GM21786 (cell line): ENCODE data around the gene PDE4D.
"Not testable (repeated sequence)": the region's sequence is repeated elsewhere in the genome, so short reads cannot be mapped to it uniquely, and the experiment has no call there.

ENCODE experiments used
- ATAC-seq: cut with Tn5 transposase; IDR thresholded peaks from one replicate; pipeline ENCODE4 v1.9.1; 2021; ENCODE audit not compliant: unreplicated experiment

The PDE4D gene

DNA sequence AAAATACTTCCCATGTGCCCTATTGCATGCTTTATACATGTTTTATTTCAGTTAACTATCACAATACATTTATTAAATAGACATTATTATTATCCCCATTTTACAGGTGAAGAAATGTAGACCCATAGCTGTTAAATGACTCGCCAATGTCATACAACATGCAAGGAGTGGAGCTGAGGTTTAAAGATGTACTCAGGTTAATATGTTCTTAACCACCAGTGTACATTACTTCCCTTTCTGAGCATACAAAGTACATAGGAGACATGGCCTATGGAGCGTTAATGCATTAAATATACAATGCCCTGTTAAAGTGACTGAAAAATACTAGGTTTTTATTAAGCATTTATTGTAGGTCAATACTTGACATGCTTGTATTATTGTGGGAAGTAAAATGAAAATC, 407.0 kb downstream of the PDE4D start:
- ATAC-seq = no peak

DNA sequence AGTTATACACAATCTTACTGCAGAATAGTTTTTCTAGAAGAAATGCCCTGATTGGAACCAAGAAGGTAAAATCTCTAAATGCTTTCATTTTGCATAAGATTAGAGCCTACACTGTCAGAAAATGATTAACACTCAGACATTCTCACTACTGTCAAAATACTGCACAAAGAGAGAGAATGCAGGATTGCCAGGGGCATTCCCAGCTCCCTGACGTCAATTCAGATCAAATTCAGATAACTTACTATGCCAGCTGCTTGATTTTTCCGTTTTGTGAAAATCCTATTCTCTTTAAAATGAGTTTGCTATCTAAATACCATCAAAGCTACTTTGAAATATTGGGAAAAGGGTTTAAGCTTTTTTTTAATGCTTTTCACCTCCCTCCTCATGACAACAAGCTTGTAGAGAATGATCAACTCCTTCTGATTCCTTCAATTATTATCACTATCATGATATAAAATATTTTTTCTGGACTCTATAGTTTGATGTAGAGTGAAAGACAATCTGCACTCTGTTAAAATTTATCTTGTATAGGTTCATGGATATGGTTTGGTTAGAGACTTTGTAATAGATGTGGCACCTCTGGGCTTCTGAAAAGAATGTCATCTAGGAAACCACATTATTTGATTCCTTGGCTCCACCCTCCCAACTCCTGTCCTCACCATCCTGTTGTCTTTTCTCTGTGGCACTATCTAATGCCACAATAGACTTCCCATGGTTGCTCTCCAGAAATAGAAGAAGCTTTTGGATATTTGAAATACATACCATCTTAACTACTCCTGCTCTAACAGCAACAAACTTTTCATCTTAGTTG, 407.7 kb downstream of the PDE4D start:
- ATAC-seq = no peak

DNA sequence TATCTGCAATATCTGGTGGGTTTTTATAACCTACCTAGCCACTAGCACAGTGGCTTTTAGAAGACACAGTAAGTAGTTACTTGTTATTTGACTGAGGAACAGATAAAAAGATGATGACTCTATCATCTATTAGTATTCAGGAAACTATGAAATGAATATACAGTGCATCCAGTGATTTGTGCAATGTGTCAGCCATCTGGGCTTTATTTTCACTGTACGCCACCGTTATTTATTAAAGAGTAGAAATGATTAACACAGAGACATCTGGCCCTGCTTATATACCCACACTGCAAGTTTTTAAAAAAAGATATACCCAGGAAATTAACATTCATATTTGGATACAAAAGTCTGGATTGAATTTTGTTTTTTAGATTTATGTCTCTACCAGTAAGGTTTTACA, 408.4 kb downstream of the PDE4D start:
- ATAC-seq = no peak

DNA sequence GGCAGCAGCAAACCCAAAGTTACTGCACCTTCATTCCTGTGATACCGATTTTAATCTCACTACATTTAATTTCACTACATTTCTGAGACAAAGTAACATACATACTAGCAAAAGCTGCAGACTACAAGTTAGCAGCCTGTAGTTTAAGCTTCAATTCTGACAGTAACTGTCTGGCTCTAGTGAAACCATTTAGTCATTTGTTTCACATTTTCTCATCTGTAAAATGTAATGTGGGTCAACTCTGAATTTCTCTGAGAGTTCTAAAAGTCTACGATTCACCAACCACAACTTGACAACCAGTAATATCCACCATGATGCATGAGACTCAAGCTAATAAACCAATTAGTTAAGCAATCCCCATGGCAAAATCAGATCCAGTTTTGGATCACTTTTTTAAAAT, 408.9 kb downstream of the PDE4D start:
- no peak for ATAC-seq

DNA sequence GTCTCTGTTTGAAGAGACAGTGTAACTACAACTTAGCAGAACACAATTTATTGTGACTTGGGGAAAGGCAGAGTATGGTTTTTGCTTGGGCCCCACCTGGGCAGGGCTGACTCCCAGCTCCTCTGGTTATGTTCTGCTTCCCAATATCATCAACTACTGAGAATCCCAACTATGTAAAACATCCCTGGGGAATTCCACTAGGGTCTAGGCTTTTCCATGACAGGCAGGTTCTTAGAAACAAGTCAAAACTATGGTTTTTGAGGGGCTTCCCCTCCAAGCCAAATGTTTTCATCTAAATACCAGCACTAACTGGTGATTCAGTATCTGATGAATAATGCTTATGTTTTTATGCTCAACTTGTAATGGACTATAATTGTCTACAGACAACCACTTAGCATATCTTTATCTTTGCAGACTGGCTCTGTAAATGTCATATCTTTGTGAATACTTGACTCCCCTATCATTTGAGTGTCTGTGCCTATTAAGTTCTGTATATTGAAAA, 409.5 kb downstream of the PDE4D start:
- ATAC-seq = no peak

DNA sequence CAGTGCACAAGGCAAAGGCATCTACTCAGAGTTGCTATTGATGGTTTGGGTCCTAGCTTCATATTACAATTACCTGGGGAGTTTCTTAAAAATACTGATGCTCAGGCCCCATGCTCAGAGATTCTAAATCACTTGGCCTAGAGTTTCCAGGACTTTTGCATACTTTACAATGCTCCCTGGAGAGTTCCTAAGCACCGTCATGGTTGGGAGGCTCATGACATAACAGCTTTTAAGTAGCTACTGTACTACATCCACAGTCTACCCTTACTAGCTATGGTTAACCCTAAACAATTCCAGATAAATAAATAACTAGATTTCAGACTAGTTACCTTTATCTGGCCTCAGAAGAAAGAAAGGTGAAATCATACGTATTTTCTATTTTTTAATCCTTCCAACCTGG, 414.4 kb downstream of the PDE4D start:
- no peak for ATAC-seq

DNA sequence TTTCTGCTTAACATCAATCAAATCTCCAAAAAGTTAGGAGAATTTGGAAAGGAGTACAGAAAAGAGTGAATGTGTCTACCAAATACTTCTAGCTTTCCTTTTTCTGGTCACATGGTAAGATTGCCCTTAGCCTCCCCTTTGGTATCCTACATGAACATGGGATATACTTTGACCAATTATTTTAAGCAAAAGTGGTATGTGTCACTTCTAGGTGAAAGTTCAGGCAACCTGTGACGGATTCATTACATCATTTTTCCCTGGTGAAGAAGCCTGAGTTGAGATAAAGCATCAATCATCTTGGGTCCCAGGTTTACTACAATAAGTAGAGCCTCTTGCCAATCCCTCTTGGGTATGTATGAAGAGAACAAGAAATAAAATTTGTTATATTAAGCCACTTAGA, 419.2 kb downstream of the PDE4D start:
- ATAC-seq = no peak

DNA sequence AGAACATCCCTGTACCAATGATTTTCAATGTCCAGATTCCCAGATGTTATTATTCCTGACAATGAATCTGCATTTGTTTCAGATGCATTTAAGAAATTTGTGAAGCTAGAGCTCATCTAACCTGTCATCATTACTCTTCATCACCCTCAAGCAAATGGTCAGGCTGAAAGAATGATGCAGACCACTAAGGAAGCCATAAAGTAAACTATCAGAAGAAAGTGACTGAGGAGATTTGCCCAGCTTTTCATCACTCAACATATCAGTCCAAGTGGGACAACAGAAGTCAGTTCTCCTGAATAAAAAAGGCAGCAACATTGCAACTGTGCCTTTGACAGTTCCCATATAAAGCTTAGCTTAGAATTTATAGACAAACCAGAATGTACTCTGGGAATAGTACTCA, 419.9 kb downstream of the PDE4D start:
- ATAC-seq = no peak

DNA sequence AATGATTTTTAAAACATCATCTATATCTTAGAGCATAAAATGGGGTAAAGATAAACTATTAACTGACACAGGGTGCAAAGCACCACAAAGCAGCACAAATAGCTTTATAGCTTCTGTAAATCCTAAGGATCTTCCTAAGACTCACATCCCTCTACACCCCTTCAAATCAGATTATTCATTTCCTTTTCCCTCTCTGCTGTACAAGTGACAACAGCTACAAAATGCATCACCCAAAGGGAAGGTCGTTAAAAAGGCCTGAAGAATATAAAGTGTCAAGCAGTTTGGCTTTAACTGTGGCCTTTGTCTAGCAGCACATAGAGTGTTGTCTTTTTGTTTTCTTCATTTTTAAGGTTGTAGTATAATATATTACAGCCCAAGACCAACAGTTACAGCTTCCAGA, 422.1 kb downstream of the PDE4D start:
- no peak for ATAC-seq

DNA sequence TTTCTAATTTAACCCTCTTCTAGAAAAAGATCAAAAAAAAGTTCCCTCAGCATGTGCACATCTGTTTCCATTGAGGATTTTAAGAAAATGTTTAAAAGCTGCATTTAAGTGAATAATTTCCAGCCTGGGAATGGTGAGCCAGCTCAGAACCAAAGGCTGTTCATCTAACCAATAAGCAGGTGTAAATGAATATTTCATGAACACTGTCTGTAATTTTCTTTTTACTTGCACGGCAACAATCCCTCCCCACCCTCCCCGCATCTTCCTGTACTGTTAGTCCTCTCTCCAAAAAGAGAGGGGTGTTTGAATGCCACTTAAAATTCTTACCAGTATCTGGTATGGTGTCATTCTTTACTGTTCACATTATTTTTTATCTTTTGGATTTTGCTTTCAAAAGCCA, 425.6 kb downstream of the PDE4D start:
- no peak for ATAC-seq

DNA sequence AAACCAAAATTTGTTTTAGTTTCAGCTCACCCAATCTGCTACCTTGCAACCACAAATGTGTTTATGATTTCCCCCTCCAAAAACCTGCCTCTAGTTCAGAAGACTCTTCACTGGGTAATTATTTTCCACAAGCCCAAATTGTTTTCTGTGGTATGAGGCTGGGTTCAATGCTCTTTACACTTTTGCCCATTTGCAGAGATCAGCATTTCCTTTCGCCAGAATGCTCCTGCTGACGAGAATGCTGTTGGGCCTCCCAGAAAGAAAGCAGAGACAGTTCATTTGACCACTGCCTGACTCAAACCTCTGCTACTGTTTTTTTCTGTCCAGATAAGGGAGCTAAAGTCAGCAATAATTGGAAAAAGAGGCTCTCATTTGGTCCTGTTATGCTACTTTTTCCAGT, 427.3 kb downstream of the PDE4D start:
- no peak for ATAC-seq

DNA sequence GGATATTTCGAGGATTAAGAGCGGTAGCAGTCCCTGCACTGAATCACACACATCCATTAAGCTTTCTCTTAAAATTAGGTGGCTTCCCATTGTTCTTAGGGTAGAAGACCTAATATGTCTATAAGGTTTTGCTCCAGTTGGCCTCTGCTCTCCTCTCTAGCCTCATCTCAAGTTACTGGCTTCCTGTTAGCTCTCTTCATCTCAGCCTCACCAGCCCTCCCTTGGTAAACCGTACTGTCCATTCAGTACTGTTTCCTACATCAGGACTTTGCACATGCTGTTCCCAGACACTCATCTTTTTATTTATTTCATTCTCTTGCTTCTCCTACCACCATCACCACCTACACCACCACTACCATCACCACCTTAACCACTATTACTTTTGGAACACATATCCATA, 428.6 kb downstream of the PDE4D start:
- no peak for ATAC-seq

DNA sequence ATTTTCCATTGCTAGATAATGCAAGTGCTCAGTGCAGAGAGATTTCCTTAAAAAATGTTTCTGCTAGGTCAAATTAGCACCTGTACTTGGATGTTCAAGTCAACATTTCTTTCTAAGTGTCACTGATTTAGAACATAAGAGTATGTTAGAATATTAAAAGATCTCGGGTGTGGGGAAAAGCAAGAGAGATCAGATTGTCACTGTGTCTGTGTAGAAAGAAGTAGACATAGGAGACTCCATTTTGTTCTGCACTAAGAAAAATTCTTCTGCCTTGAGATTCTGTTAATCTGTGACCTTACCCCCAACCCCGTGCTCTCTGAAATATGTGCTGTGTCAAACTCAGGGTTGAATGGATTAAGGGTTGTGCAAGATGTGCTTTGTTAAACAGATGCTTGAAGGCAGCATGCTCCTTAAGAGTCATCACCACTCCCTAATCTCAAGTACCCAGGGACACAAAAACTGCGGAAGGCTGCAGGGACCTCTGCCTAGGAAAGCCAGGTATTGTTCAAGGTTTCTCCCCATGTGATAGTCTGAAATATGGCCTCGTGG, 429.8 kb downstream of the PDE4D start:
- not testable (repeated sequence) for ATAC-seq

DNA sequence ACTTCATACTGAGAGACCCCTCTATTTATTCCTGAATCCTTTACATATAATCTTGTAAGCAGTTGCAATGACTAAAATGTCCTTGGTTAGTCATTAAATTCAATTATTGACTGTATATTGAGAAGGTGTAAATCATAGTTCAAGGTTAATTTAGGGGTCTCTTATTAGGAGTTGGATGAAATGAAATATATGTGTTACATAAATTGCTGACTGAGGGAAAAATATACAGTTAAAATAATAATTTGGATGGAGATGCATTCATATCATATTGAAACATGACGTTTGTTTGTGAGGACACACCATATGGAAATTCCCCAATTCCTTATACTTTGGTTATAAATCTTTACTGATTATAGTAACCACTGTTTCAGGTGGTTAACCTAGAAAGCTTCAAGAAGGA, 430.6 kb downstream of the PDE4D start:
- no peak for ATAC-seq

DNA sequence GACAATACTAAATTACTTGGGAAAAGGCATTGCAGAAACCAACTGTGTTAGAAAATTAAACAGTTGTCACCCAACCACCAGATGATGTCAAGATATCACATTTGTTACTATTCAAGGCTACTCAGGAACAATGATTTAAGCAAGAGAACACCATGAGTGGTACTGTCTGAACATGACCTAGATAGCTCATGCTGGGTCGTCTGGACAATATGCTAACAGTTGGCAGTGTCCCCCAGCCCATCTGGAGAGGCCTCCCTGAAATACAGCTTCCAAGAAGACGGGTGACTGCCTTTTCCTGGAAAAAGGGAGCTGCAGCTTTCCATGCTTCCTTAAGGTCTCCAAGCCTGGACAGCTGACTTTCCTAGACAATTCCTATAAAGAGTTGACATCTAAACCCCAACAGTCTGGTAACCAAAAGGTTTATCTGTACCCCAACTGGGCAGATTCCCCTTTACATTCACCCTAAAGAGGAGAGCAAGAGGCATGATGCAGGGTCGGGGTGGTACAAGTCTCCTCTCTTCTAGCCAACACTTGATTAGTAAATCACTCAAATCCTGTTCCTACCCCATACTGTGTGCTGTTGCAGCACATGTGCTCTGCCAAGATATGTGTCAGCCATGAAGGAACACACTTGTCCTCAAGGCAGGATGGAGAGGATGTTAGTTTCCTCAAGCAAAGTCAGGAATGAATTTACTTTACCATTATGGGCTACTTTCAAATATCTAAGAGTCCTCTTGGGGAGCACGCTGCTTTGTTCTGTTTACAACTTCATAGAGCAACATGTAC, 433.0 kb downstream of the PDE4D start:
- no peak for ATAC-seq

DNA sequence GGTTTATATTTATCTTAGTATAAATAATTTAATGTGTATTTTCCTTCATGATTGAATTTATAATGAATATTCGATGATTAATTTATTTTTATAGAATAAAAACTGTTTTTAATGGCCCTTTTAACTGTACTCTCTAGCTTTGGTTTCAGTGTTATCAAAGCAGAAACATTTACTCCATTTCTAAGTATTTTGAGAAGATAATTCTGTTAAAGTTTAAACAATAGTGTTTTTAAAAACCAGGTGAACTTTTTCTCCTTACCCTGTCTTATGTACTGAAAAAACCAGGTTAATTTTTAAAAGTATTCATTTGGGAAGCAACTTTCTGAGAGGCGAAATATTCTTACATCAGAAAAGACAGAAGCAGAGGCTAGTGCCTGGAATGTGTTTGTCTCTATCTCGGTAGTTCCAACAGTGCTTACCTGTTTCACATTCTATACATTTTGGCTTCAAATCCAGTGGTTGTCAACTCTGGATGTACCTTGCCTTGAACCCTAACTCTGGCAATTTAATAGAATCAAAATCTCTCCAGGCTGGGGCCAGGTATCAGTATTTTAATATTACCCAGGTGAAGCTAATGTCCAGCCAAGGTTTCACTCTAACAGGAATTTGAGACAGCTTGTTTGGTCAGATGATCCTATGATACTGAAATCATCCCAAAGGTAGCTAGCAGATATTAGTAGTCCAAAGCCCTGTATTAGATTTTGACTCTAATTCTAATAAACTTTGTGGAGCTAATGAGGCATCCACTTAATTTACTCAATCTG, 434.4 kb downstream of the PDE4D start:
- no peak for ATAC-seq

DNA sequence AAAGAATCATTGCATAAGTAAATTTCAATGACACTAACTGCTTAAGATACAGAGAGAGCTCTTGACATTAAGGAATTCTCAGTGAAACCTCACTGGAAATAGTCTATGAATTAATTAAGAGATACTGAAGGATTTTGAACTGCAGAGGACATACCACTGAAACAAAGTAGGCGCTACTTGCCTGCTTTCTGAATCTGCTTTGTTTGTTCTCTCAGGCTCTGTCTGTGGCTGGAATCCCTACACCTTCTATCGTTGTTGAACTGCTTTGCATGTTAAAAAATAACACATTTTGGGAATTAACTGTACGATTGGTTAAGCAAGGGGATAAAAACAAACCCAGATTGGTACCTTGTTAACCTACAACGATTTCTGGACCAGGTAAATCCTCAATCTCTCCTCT, 435.2 kb downstream of the PDE4D start:
- no peak for ATAC-seq

DNA sequence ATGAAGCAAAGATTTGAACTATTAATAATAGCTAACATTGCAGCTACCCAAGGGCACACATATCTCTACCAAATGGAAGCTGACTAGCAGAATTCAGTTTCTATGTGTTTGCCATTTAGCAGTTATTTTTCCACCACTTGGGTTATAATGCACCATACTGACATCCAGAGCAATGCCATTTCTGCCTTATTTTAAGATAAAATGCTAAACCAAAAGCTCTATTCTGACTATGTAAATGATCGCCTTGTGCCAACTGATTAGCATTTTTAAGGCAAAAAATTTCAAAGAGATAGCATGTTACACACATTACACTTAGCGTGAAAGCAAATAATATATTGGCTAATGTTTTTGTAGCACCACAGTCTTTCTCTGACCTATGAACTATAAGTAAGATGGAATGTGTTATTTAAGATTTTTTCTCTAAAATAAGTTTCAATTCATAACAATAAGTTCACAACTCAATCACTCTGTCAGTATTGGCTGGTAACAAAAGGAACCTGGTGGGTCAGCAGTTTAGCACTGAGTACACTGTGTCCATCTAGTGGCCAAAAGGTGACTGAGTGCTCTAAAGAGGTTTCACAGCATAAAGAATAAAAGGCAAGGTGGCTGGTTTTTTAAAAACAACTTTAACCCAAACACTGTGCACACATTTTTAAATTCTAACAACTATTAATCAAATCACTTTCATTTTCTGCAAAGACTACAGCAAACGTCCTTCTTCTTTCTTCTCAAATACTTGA, 443.5 kb downstream of the PDE4D start:
- ATAC-seq = no peak

DNA sequence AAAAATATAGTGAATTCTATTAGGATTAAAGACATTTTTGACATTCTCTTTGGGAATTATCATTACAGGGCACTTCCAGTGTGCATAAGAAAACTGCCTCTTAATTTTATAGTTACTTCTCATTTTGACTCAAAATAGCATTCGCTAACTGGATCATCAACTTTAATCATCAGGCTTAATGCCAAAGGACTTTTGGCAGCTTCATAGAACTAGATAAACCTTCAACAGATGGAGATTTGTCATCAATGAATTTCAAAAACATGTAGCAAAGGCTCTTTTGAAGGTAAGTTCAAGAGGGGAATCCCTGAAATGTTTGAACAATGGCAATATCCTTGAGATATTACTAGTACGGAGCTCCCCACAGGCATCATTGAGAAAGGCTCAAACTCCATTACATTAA, 447.2 kb downstream of the PDE4D start:
- ATAC-seq = no peak

DNA sequence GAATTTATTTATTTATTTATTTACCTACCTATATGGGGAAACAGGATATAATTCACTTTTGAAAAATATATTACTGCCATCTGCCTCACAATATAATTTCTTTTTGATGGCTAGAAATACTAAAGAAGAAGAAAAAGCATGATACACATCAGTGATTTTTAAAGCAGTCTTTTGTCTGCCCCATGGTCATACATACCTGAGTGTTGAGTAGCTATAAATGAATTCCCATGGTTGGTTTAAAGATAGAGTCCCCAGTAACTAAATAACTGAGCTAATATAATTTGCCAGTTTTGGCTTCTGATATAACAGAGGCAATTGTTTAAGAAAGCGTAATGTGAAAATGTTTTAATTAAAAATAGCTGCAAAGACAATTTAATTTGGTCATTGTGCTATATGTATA, 447.8 kb downstream of the PDE4D start:
- ATAC-seq = no peak

DNA sequence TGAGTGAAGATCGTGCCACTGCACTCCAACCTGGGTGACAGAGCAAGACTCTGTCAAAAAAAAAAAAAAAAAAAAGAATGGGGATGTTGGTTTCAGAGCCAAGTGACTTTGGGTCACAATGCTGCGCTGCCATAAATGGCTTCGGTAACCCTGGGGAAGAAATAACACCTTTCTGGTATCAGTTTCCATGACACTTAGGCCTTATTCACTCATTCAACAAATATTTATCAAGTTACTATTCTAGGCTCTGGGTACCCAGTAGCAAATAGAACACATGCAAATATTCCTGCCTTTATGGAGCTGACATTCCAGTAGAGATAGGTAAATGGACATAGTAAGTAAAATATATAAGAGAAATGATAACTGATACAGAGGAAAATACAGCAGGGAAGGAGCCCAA, 454.2 kb downstream of the PDE4D start:
- no peak for ATAC-seq
